NCI-H2081 treated with DMSO at 0.1 percent for 48 hours (cell line): ENCODE results near the gene STH.

ENCODE experiments used
- DNase-seq: peaks from one replicate; lab custom pipeline; 2025; lab: John Stamatoyannopoulos, UW

Gene STH

DNA sequence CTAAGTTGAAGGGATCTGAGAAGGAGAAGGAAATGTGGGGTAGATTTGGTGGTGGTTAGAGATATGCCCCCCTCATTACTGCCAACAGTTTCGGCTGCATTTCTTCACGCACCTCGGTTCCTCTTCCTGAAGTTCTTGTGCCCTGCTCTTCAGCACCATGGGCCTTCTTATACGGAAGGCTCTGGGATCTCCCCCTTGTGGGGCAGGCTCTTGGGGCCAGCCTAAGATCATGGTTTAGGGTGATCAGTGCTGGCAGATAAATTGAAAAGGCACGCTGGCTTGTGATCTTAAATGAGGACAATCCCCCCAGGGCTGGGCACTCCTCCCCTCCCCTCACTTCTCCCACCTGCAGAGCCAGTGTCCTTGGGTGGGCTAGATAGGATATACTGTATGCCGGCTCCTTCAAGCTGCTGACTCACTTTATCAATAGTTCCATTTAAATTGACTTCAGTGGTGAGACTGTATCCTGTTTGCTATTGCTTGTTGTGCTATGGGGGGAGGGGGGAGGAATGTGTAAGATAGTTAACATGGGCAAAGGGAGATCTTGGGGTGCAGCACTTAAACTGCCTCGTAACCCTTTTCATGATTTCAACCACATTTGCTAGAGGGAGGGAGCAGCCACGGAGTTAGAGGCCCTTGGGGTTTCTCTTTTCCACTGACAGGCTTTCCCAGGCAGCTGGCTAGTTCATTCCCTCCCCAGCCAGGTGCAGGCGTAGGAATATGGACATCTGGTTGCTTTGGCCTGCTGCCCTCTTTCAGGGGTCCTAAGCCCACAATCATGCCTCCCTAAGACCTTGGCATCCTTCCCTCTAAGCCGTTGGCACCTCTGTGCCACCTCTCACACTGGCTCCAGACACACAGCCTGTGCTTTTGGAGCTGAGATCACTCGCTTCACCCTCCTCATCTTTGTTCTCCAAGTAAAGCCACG, 28.3 kb downstream of the STH start:
- DNase-seq: no peak

DNA sequence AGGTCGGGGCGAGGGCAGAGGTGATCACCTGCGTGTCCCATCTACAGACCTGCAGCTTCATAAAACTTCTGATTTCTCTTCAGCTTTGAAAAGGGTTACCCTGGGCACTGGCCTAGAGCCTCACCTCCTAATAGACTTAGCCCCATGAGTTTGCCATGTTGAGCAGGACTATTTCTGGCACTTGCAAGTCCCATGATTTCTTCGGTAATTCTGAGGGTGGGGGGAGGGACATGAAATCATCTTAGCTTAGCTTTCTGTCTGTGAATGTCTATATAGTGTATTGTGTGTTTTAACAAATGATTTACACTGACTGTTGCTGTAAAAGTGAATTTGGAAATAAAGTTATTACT, 28.9 kb downstream of the STH start:
- DNase-seq: no peak

DNA sequence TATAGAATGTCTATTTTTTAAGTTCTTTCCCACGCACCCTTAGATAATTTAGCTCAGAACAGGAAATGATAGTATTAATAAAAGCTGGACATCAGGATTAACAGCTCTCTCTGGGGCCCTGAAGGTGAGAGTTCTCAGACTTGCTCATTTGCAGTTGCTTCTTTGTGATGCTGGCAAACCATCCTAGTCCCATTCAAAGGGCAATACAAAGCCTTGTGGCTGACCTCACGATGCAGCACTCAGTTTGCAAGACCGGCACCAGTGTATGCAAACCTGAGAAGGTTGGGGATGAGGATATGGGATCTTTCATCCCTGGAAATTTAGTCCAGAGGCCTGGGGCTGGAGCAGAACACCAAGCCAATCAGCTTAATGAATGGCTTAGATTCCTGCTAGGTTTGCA, 29.3 kb downstream of the STH start:
- DNase-seq: no peak

DNA sequence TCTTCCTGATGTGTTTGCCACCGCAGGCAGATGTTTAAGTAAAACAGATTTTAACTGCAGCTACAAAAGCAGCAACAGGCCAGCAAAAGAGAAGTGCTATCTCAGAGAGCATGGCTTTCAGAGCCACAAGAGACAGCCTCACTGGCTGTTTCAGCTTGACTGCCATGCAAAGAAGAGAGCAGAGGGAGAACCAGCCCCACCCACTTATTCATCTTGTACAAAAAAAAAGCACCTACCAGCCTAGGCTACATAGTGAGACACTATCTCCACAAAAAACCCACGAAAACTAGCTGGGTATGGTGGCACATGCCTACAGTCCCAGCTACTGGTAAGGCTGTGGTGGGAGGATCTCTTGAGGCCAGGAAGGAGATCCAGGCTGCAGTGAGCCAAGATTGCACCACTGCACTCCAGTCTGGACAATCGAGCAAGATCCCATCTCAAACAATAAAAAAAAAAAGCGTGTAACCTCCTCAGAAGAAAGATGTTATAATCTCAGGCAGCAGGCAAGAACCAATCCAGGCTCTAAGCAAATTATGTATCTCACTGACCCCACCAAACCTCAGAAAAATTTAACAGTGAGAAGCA, 30.0 kb downstream of the STH start:
- no peak for DNase-seq

DNA sequence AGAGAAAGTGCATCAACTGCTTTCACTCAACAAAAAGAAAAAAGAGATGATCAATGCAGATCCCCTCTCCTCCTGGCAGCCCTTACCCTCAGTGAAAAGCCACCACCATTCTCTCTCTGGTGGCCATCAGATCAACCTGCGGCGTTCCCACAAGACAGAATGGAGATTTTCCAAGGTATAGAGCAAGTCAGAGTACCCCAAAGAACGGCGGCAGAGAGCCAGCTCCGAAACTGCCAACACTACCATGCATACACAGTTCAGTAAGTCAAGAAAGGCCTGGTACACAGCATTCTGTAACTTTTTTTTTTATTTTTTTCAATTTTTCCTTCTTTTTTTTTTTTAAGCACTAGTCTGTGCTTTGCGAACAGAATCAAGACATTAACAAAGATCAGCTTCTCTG, 30.6 kb downstream of the STH start:
- DNase-seq: no peak

DNA sequence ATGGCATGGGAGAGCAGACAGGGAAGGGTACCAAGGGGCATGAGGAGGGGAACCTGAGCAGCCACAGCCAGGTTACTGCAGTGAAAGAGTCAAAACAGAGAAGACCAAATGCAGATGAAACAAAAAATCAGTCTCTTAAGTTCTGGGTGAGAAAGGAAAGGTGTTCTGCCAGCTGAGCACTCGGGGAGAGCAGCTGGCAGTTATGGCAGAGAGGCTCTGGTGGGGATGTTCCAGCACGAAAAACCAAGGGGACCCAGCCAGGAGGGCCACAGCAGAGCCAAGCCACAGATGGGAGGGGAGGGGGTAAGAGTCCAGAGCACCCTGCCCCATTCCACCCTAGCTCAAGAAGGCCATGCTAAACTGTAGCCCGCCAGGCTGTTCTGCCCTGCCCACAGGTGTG, 31.7 kb downstream of the STH start:
- DNase-seq: no peak

DNA sequence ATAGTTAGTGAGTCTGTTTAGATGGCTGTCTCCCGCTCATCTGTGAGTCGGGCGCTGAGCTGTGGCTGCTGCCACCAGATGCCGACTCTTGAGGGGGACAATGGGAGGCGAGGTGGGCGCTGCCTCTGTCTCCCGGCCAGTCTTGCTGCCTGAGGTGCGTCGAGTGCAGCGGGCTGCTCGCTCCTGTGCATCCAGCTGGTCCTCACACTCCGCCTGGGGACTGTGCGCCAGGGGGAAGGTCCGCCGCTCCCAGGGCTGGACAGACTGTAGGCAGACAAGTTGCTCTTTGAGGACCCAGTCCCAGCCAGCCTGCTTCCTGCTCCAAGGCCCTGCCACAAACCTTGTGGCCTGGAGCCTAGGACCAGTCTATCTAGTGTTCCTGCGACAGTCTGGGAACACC, 32.4 kb downstream of the STH start:
- DNase-seq: no peak

DNA sequence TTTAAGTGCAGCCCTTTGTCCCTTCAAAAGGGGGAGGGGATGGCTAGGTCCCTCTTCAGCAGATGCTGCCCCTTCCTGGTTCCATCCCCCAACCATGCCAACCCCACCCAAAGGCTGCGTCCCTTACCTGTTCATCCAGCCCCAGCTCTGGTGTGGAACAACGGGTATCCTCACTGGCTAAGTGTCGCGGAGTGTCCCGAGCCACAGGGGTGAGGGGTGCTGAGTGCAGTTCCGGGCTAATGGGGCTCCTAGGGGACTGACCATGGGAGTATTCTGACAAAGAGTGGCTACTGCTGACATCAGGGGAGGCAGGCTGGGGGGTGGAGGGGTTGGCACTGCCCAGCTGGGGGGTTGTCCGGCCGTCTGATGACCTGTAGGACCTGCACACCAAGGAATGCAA, 32.9 kb downstream of the STH start:
- DNase-seq: no peak

DNA sequence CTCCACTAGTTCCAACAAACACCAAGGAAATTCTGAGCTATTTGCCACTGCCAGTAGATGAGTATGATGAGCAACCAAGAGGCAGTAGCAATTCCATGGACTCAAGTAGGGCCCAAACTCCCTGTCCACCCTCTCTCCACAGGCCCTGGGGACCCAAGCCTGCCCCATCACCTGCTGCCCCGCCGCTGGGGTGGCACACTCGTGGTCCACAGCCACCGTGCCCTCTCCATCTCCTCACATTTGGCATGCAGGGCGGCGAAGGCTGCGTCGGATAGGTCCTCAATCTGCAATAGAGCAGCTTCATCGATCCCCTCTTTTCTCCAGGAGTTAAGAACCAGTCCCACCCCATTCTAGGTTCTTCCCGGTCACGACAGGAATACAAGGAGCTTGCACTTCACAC, 33.9 kb downstream of the STH start:
- DNase-seq: no peak

DNA sequence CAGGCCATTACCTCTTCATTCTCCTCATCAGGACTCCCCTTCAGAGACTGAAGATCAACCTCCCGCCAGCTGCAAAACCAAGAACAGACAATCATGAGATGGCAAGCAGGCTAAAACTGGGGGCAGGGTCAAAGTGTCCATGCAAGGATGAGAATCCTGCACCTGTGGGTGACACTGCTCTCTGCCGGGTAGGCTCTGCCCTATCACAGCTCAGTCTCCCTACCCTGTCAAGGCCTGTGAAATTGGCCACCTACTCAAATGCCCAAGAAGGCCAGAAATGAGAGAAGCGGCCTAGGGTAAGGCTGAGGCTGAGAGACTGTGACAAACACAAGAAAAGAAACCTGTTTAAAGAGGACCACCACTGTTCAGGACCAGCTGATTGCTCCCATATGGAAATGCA, 34.3 kb downstream of the STH start:
- DNase-seq: no peak

DNA sequence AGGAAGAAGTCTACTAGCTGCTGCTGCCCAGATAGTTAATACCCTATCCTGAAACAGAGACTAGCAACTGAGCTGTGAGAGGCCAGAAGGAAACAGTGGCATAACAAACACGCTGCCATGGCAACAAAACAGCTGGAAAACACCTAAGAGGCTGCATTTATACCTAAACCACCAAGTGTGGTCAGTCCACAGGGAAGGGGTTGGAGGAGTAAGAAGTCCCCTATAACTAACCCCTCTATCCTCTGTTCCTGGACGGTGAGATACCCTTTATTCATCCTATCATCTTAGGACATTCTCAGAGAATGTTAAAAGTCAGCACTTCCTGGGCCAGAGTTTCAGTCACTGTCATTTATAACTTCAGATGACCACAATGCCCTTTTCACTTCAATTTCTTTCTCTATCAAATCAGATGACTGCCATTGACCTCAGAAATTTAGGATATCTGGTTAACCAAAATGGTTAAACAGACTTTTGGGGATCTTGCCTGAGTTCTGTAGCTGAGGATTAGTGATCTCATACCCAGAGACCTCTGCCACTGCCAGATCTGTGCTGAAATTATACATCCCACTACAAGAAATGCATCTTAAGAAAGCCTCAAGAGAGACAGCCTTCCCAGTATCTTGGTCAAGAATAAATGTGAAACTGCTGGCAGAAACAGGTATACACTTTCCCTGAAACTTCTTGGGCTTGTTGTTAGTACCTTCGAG, 36.2 kb downstream of the STH start:
- no peak for DNase-seq

DNA sequence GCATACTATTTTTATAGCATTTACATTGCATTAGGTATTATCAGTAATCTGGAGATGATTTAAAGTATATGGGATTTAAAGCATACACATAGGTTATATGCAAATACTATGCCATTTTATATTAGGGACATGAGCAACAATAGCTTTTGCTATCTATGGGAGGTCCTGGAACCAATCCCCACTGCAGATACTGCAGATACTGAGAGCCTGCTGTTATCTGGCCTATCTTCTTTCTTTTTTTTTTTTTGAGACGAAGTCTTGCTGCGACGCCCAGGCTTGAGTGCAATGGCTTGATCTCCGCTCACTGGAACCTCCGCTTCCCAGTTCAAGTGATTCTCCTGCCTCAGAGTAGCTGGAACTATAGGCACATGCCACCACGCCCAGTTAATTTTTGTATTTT, 37.4 kb downstream of the STH start:
- DNase-seq: no peak

DNA sequence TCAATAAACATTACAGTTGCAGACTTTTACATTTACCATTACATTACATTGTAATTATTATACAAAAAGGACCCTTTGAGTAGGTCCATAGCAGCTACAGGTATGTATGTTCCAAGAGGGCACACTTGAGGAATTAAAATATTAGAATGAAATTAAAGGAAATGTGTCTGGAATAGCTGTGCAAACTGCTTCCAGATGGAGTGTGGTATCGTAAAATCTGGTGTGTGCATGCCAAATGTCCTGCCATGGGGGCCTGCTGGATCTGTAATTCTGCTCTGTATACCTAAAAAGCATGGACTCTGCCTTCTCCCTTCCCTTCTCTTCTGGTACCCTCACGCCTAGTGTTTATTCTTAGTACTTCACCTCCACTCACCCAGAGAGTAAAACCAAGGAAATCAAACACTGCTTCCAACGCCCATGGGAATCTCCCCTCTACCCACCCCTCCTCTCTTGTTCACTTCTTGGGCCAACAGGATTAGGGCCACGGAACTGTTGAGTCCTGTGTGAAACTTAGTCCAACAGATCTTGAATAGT, 38.7 kb downstream of the STH start:
- no peak for DNase-seq

DNA sequence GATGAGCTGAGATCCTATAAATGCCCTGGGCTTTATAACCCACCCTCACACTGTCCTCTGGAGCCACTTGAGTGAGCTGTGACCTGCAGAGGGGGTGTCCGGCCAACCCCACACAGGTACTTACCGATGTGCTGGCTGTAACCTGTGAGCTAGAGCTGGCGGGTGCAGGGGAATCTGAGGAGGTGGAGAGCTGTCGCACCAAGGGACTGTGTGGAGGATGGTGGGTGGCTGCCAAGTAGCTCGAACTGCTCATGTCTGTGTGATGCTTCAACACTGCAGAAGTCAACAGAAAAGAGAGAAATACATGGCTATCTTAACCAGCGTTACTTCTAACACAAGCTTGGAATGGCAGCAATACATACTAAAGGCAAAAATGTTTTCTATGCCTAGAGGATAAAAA, 39.4 kb downstream of the STH start:
- no peak for DNase-seq

DNA sequence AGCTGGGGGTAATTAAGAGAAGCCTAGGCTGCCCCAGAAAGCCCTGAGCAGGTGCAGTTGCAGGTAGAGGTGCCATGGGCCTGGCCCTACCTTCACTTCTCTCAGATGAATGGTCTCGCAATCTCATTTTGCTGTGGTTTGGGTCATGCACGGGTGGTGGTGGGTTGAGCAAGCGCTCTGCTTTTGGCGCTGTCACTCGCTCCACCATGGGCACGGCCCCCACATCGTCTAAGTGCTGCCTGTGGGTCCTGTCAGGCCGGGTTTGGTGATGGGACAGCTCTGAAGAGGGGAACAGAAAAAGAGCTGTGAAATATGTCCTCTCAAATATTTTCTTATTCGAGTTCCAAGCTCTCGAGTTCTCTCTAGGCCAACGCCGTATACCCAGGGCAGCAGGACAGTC, 39.9 kb downstream of the STH start:
- no peak for DNase-seq

DNA sequence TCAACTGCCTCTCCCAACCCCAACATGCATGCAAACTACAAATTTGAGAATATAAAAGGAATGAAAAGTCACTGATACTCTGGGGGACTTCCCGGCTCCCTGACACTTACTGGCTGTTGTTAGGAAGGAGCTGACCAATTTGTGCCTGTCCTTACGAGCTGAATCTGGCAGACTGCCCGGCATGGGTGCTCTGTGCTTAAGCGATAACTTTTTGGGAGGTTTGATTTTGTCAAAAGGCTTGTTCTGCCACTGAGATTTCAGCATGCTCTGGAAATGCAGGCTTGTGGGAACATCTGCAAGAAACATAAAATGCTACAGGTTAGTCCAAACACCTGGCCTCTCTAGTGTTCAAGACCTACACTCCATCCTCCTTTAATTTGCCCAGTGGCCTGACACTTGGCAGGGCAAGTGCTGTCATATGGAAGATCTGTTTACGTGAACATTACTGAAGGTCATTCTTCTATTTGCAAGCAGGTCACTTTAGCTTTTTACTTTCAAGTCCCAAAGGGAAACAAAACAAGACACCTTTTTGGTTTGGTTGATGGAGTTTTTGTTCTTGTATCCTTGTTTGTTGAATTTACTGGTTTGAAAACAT, 40.6 kb downstream of the STH start:
- no peak for DNase-seq

DNA sequence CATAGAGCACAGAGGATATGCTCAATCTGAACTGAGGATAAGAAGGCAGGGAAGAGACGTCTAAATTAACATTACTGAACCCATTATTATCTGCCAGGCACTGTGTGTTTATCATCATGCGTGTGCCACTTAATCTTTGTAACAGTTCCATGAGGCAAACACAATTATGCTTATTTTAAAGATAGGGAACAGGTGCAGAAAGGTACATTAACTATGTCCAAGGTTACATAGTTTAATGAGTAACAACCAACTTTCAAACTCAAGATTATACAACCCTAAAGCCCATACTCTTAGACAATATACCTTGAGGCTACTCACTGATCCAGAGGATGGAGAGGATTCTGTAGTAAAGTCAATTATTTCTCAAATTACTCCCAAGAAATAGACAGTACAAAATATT, 43.2 kb downstream of the STH start:
- DNase-seq: no peak

DNA sequence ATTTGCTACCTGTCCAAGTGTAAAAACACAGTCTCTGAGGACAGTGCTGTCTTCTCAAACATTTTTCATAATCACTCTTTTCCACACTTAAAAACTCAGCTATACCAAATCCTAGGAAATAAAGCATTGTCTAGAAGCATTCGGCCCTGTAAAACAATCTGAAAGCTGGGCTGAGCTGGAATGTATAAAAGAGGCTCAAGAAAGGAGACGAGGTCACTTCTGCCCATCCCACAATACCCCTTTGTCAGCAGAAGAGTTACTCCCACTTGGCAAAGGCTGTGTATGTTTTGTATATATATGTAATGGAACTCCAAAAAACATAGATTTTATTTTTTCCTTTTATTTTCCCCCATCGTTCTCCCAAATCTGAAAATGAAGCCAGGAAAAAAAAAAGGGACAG, 43.9 kb downstream of the STH start:
- no peak for DNase-seq

DNA sequence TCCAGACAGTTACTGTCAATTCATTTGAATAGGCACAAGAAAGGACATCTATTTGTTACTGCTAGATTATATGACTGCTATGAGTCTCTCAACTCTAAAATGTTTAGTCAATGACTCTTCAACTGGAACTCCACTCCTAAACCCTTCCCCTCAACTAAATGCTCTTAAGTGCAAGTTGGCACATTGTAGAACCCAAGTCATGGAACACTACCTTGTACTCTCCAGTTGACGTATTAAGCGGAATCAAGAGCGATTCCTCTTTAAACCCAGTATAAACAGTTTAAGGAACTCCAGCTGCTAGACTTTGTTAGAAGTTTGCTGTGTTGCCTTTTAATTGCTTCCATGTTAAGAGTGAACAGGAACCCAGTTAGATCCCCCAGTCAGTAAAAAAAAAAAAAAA, 44.6 kb downstream of the STH start:
- no peak for DNase-seq

DNA sequence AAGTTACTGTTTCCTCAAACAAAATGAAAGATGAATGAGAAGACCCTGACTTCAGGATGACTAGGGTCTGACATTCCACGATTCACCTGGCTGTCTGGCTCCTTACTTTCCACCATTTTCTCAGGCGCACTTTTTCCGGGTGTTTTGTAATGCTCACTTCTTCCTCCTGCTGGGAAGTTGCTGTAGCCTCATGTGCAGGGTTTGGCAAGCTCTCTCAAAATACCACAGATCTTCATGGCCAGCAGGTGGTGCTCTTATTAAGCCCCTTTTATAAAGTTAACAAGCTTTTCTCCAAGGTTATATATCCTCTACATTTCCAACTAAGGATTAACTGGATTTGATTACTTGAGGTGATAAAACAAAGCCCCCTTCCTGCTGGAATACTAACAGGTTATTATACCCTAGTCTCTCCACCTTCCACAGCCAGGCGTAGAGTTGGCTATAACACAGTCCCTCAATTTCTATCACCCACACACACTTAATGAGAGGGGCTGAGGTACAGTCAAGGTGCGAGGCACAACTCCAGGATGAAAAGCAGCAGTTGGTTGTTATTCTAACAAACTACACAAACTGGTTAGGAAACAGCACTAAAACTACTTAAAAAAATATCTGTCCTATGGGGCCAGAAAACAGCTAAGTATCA, 45.4 kb downstream of the STH start:
- peak; percentile 54 for DNase-seq

DNA sequence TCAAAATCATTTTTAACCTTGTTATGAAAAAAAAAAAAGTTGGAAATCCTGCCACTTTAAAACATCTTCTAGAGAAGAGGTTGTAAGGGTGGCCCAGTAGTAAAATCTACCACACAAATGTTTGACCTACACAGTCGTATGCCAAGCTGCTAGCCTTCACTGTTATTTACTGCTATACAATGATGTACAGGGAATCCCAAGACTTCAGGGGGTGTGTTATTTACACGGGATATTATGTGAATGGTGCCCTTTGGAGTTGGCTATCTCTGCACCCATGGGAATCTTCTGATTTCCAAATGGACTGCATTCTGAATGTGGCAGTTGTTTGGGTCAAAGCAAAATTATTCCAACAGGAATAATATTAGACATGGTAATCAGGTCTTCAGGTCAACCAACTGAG, 45.9 kb downstream of the STH start:
- no peak for DNase-seq

DNA sequence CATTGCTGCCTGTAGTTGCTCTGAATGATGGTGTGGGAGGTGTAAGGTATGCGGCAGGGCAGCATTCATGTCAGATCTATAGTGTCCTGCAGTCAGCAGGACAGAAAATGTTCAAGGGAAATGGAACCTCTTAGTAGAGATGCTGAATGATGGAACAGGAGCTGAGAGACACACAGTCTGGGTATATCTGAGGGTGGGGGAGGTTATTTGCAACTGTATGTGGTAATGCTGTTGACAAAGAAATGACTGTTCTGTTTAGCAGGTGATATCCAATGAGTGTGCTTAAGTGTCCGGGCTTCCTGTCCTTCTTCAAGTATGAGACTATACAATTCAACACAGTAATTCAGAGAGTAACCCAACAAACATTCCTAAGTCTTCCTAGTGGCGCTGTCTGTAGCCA, 46.6 kb downstream of the STH start:
- no peak for DNase-seq
